Measurements from ENCODE around the gene PLCL2. TPM values are rescaled to one million over a fixed set of nuclear protein-coding genes. Genes with fewer than 3 reads are reported as not detected.
A peak's percentile ranks its signal among the peaks of the same experiment; 100 is the strongest.

Gene PLCL2
- total RNA-seq, 3 donors from 2014 or later: 15.0 to 35.0 (median 18.8) TPM

- peak; percentile 62 for TF ChIP-seq CTCF (IDR thresholded peaks at IDR 0.05)
- Histone ChIP-seq H3K4me1 (ENCODE audit: low read depth) (peaks cover 4% of the 10 kb centered on the region), H3K9me3 (no peaks in the 10 kb centered on the region), H3K4me3 (peak overlapping the region; percentile 77), H3K36me3 (ENCODE audit: low read depth) (no peaks in the 10 kb centered on the region)
- ATAC-seq (peak; percentile 72), DNase-seq (peak; percentile 74 to 85 (median 81))
- intact Hi-C loops (cut with DNase I, micrococcal nuclease): no loop called here
Observed at GRCh38 chr3:16884084-16884747, 539 bp upstream of the PLCL2 start.

- H3K9me3 ChIP-seq: no peaks in the 10 kb centered on the region
- intact Hi-C loops (cut with DNase I, micrococcal nuclease): no loop called here
- H3K36me3 ChIP-seq (ENCODE audit: low read depth): no peaks in the 10 kb centered on the region
- no peak for DNase-seq
- peak overlapping the region; percentile 77 for H3K4me3 ChIP-seq
- peaks cover 4% of the 10 kb centered on the region for H3K4me1 ChIP-seq (ENCODE audit: low read depth)
- peak; percentile 5 for ATAC-seq
- no peak for TF ChIP-seq CTCF (IDR thresholded peaks at IDR 0.05)
Observed at GRCh38 chr3:16885593-16886302, 993 bp downstream of the PLCL2 start.

- no peaks in the 10 kb centered on the region for H3K36me3 ChIP-seq (ENCODE audit: low read depth)
- DNase-seq (no peak), ATAC-seq (peak; percentile 38)
- intact Hi-C loops (cut with DNase I, micrococcal nuclease): no loop called here
- peaks cover 4% of the 10 kb centered on the region for H3K4me1 ChIP-seq (ENCODE audit: low read depth)
- H3K4me3 ChIP-seq: no peak overlapping the region
- H3K9me3 ChIP-seq: no peaks in the 10 kb centered on the region
- TF ChIP-seq CTCF (IDR thresholded peaks at IDR 0.05): no peak
Observed at GRCh38 chr3:16886303-16886683, 1.5 kb downstream of the PLCL2 start.

- no peak overlapping the region for H3K4me3 ChIP-seq
- peaks cover 4% of the 10 kb centered on the region for H3K4me1 ChIP-seq (ENCODE audit: low read depth)
- TF ChIP-seq CTCF (IDR thresholded peaks at IDR 0.05): no peak
- DNase-seq: no peak
- intact Hi-C loops (cut with DNase I, micrococcal nuclease): no loop called here
- ATAC-seq: no peak
- no peaks in the 10 kb centered on the region for H3K36me3 ChIP-seq (ENCODE audit: low read depth)
- H3K9me3 ChIP-seq: no peaks in the 10 kb centered on the region
Observed at GRCh38 chr3:16887130-16887529, 2.4 kb downstream of the PLCL2 start.

DNA sequence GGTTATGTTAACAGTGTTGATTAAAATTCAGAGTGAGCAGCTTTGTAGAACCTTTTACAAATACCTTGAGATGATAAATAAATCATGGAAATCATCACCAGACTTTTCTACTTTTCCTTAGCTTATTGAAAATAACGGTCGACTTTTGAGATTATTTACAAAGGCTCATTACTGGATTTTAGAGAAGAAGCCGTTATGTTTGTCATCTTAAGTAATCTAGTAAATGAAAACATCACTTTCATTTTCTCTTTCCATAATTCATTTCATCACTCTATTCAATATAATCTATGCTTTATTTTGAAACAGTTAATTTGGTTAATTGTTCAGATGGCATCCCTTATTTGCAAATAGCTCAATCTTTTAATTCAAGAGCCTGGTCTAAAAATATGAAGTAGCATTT is 3.6 kb downstream of the PLCL2 start:
- intact Hi-C loops (cut with DNase I, micrococcal nuclease): no loop called here
- no peak for ATAC-seq
- no peak for DNase-seq
- TF ChIP-seq CTCF (IDR thresholded peaks at IDR 0.05): no peak
- H3K36me3 ChIP-seq (ENCODE audit: low read depth): no peaks in the 10 kb centered on the region
- H3K4me1 ChIP-seq (ENCODE audit: low read depth): peaks cover 4% of the 10 kb centered on the region
- no peaks in the 10 kb centered on the region for H3K9me3 ChIP-seq
- H3K4me3 ChIP-seq: no peak overlapping the region

Measured in mucosa of descending colon (tissue), 3 donors.